AG08396 (cell line): ENCODE data around the gene UTP18.
A peak's percentile ranks its signal among the peaks of the same experiment; 100 is the strongest.
"Not testable (repeated sequence)": the region's sequence is repeated elsewhere in the genome, so short reads cannot be mapped to it uniquely, and the experiment has no call there.

ENCODE experiments used
- DNase-seq: peaks from one replicate; pipeline ENCODE4 v3.0.0; 2012; ENCODE audit warnings: low spot score, mixed read lengths

The UTP18 gene

GRCh38 chr17:51260237-51261023 lies at the start of gene UTP18:
UTP18 (plus strand) TSS chr17:51260546; CDS start chr17:51260585, 39 bp downstream.
- DNase-seq, result peak; percentile 99

- no peak for DNase-seq
Observed at GRCh38 chr17:51214920-51215319, 45.4 kb upstream of the UTP18 start.

GRCh38 chr17:51217946-51218345 lies 42.4 kb upstream of the UTP18 start:
- no peak for DNase-seq

GRCh38 chr17:51221322-51221721 lies 39.0 kb upstream of the UTP18 start:
- DNase-seq, result no peak

- DNase-seq, result no peak
Observed at GRCh38 chr17:51224402-51225262, 35.7 kb upstream of the UTP18 start.

- not testable (repeated sequence) for DNase-seq
Observed at GRCh38 chr17:51225523-51225922, 34.8 kb upstream of the UTP18 start.

GRCh38 chr17:51228161-51228560 lies 32.2 kb upstream of the UTP18 start:
- no peak for DNase-seq

- DNase-seq, result no peak
Observed at GRCh38 chr17:51229889-51230288, 30.5 kb upstream of the UTP18 start.

- DNase-seq, result no peak
Observed at GRCh38 chr17:51230306-51230705, 30.0 kb upstream of the UTP18 start.

GRCh38 chr17:51231999-51232398 lies 28.3 kb upstream of the UTP18 start:
- no peak for DNase-seq

GRCh38 chr17:51234162-51234561 lies 26.2 kb upstream of the UTP18 start:
- no peak for DNase-seq

- no peak for DNase-seq
Observed at GRCh38 chr17:51238255-51238887, 22.0 kb upstream of the UTP18 start.

GRCh38 chr17:51240275-51240674 lies 20.1 kb upstream of the UTP18 start:
- no peak for DNase-seq

GRCh38 chr17:51244041-51244440 lies 16.3 kb upstream of the UTP18 start:
- no peak for DNase-seq

GRCh38 chr17:51245535-51245934 lies 14.8 kb upstream of the UTP18 start:
- DNase-seq, result no peak

GRCh38 chr17:51250314-51250840 lies 10.0 kb upstream of the UTP18 start:
- DNase-seq, result no peak

- no peak for DNase-seq
Observed at GRCh38 chr17:51251010-51251409, 9.3 kb upstream of the UTP18 start.

- no peak for DNase-seq
Observed at GRCh38 chr17:51255673-51256072, 4.7 kb upstream of the UTP18 start.

- DNase-seq, result no peak
Observed at GRCh38 chr17:51256101-51256500, 4.2 kb upstream of the UTP18 start.

GRCh38 chr17:51257150-51258081 lies 2.9 kb upstream of the UTP18 start:
- peak; percentile 15 for DNase-seq
